A673 (cell line): Measurements from ENCODE around the gene OR1I1. TPM values are rescaled to one million over a fixed set of nuclear protein-coding genes. Genes with fewer than 3 reads are reported as not detected.

Source experiments
- Bru-seq: library from RNA; stranded (reverse); fragments of 400-500 nt; gene quantifications from one replicate; lab custom pipeline; 2021; lab: Mats Ljungman, UMichigan
- BruChase-seq, 2 experiments: library from RNA; stranded (reverse); fragments of 400-500 nt; gene quantifications; one replicate each; lab custom pipeline; 2021; lab: Mats Ljungman, UMichigan
- BruUV-seq: library from RNA; stranded (reverse); fragments of 400-500 nt; replicated peaks from 2 replicates; lab custom pipeline; 2021; lab: Mats Ljungman, UMichigan
- CTCF ChIA-PET: fragments of 300-600 bp; sonication (Branson Sonifier 250); formaldehyde crosslinking; loops from one replicate; lab custom pipeline; 2022; ENCODE audit warnings: antibody characterized with exemption; lab: Charles Lee
- POLR2A ChIA-PET: fragments of 300-600 bp; sonication (Branson Sonifier 250); formaldehyde crosslinking; loops from one replicate; lab custom pipeline; 2022; ENCODE audit warnings: antibody characterized with exemption; ENCODE audit not compliant: low non-redundant PET; lab: Charles Lee
- DNase-seq: peaks from one replicate; pipeline ENCODE4 v3.0.0-alpha.2; 2015; ENCODE audit warnings: low spot score
- H3K27ac ChIP-seq: fragments of 200-600 bp; sonication (generic); 2 replicates; pipeline ENCODE4 v1.5.1; 2016; ENCODE audit warnings: mixed run types, low read depth, mild to moderate bottlenecking, mixed read lengths, antibody characterized with exemption, low read length; ENCODE audit not compliant: poor library complexity, severe bottlenecking
- H3K27me3 ChIP-seq: fragments of 200-600 bp; sonication (generic); replicated peaks from 2 replicates; pipeline ENCODE4 v1.6.1; 2017; ENCODE audit warnings: mixed run types, low read depth, mild to moderate bottlenecking, mixed read lengths, antibody characterized with exemption, low read length; ENCODE audit not compliant: insufficient read depth, poor library complexity
- H3K36me3 ChIP-seq: fragments of 200-600 bp; sonication (generic); 2 replicates; pipeline ENCODE4 v1.6.1; 2016; ENCODE audit warnings: mixed run types, mild to moderate bottlenecking, mixed read lengths, antibody characterized with exemption, low read length; ENCODE audit not compliant: insufficient read depth, poor library complexity, severe bottlenecking
- H3K4me1 ChIP-seq: fragments of 200-600 bp; sonication (generic); 2 replicates; pipeline ENCODE4 v1.6.1; 2017; ENCODE audit warnings: mixed run types, mild to moderate bottlenecking, mixed read lengths, antibody characterized with exemption, low read length; ENCODE audit not compliant: insufficient read depth, poor library complexity, severe bottlenecking
- H3K4me3 ChIP-seq: fragments of 200-600 bp; sonication (generic); 2 replicates; pipeline ENCODE4 v1.5.1; 2016; ENCODE audit warnings: low read depth, mixed run types, mild to moderate bottlenecking, mixed read lengths, low read length; ENCODE audit not compliant: poor library complexity, severe bottlenecking
- H3K9me3 ChIP-seq: fragments of 200-600 bp; sonication (generic); 2 replicates; pipeline ENCODE4 v1.6.1; 2016; ENCODE audit warnings: mixed run types, low read depth, mild to moderate bottlenecking, mixed read lengths, antibody characterized with exemption, low read length; ENCODE audit not compliant: poor library complexity, severe bottlenecking
- CTCF ChIP-seq: fragments of 300-800, 200-600 bp; sonication (generic); conservative IDR thresholded peaks from 2 replicates; pipeline ENCODE4 v1.5.1; 2017; ENCODE audit warnings: low read depth, mild to moderate bottlenecking, antibody characterized with exemption, low read length, moderate library complexity, mixed read lengths
- EZH2 ChIP-seq: fragments of 200-600 bp; sonication (generic); IDR thresholded peaks from 2 replicates; pipeline ENCODE4 v1.6.1; 2017; ENCODE audit warnings: borderline replicate concordance, low read depth, mild to moderate bottlenecking, mixed read lengths, antibody characterized with exemption, low read length; ENCODE audit not compliant: poor library complexity, severe bottlenecking
- intact Hi-C: fragments of 100-400 bp; cut with micrococcal nuclease; formaldehyde crosslinking; loops from one replicate; pipeline ENCODE4 v1.10.0; 2022; ENCODE audit not compliant: unreplicated experiment
- long read RNA-seq: library from polyadenylated mRNA; stranded (forward); transcript quantifications from one replicate; pipeline ENCODE4 v2.0.0, GENCODE V29; 2022
- total RNA-seq: library from RNA; stranded (reverse); gene quantifications from 2 replicates; pipeline ENCODE4 v1.2.3, GENCODE V29; 2021

OR1I1 gene, protein sequence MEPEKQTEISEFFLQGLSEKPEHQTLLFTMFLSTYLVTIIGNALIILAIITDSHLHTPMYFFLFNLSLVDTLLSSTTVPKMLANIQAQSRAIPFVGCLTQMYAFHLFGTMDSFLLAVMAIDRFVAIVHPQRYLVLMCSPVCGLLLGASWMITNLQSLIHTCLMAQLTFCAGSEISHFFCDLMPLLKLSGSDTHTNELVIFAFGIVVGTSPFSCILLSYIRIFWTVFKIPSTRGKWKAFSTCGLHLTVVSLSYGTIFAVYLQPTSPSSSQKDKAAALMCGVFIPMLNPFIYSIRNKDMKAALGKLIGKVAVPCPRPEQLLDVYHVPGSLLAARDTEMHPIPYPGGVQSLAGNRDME
- total RNA-seq (not detected in 2 replicates), Bru-seq, nascent RNA (not detected), BruChase-seq, experiment 1, labeled RNA remaining after a 2-hour chase (not detected), BruChase-seq, experiment 2, labeled RNA remaining after a 6-hour chase (not detected)
- long read RNA-seq = 0 reads

DNA sequence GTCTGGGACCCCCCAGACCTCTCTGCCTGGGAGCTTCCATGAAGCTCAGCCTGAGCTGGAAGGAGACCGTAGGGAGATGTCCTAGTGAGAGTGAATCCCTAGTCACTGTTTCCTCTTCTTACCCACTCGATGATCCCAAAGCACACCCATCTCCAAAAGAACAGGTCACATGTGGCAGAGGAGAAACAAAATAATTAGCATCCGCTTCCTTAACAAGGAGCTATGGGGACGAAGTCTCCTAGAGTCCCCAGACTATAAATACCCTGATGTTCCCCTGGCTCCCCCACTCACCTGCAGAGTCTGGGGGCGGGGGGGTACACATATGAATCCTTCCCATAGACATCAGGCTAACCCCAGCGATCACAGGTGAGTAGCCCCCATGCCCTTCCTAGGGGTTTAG lies at the start of gene OR1I1:
Gene OR1I1, plus strand, starts transcription at position 301 of the 400 bp plus-strand sequence. CDS start 4,855 bp downstream, outside the sequence.
- Histone ChIP-seq H3K36me3 (no peaks in the 10 kb centered on the region), H3K27ac (no peak within 1 kb of the TSS), H3K9me3 (no peaks in the 10 kb centered on the region), H3K4me1 (no peaks in the 10 kb centered on the region), H3K27me3 (peaks cover 31% of the 10 kb centered on the region), H3K4me3 (no peak within 1 kb of the TSS)
- TF ChIP-seq CTCF (no peak), EZH2 (no peak)
- DNase-seq = no peak
- ChIA-PET CTCF (no interaction called here), POLR2A (no interaction called here)
- intact Hi-C loops = no loop called here
- no TSS peak for BruUV-seq

DNA sequence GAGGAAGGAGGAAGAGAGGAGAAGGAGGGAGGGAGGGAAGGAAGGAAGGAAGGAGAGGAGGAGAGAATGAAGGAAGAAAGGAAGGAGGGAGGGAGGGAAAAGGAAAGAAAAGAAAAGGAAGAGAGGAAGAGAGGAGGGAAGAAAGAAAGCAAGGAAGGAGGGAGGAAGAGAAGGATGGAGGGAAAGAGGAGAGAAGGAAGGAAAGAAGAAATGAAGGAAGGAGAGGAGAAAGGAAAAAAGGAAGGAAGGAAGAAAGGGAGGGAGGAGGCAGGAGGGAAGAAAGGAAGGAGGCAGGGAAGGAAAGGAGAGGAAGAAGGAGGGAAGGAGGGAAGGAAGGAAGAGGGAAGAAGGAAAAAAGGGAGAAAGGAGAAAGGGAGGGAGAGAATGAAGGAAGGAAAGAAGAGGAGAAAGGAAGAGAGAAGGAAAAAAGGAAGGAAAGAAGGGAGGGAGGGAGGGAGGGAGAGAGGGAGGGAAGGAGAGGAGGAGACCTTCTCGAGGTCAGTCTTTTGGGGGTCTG lies 46.2 kb upstream of the OR1I1 start:
- POLR2A ChIA-PET = no interaction called here

GRCh38 chr19:15037586-15037985 lies 44.4 kb upstream of the OR1I1 start:
- ChIA-PET CTCF (interaction anchor here (1.5 kb wide), 1 partner anchor 64 kb away, joined by 4 read pairs; no protein-coding TSS in a partner anchor), POLR2A (no interaction called here)
- BruUV-seq = no TSS peak
- H3K27ac ChIP-seq = no peak overlapping the region
- H3K9me3 ChIP-seq = no peaks in the 10 kb centered on the region
- peaks cover 19% of the 10 kb centered on the region for H3K4me1 ChIP-seq
- TF ChIP-seq EZH2 = no peak
- no peak for TF ChIP-seq CTCF
- H3K4me3 ChIP-seq = no peak overlapping the region
- no peaks in the 10 kb centered on the region for H3K36me3 ChIP-seq
- H3K27me3 ChIP-seq = no peaks in the 10 kb centered on the region
- intact Hi-C loops = no loop called here
- peak; percentile 26 for DNase-seq

More for the DNA sequence above, 46.2 kb upstream of the OR1I1 start:
- Histone ChIP-seq H3K27me3 (no peaks in the 10 kb centered on the region), H3K36me3 (no peaks in the 10 kb centered on the region), H3K9me3 (no peaks in the 10 kb centered on the region), H3K4me1 (peaks cover 19% of the 10 kb centered on the region), H3K4me3 (no peak overlapping the region), H3K27ac (no peak overlapping the region)
- BruUV-seq = no TSS peak
- CTCF ChIA-PET = no interaction called here
- DNase-seq = no peak
- no peak for TF ChIP-seq EZH2
- TF ChIP-seq CTCF = no peak
- intact Hi-C loops = no loop called here
